K562 (cell line): ENCODE results near the gene AKAP13. TPM values are rescaled to one million over a fixed set of nuclear protein-coding genes. Genes with fewer than 3 reads are reported as not detected.

Source experiments
- ATAC-seq: fragments of 200-7000 bp; cut with Tn5 transposase; 3 replicates; pipeline ENCODE4 v1.9.1; 2020; ENCODE audit warnings: moderate library complexity
- BruUV-seq: library from RNA; stranded (reverse); fragments of 400-500 nt; replicated peaks from 2 replicates; lab custom pipeline; 2021; lab: Mats Ljungman, UMichigan
- CTCF ChIA-PET: fragments of 300-600 bp; formaldehyde crosslinking; extraction: SDS; loops from one replicate; lab custom pipeline; 2021; ENCODE audit warnings: low intra/inter-chr PET ratio; lab: Yijun Ruan, JAX
- POLR2A ChIA-PET: fragments of 300-600, 350-650 bp; sonication (Branson Sonifier 250); formaldehyde crosslinking; extraction: SDS; loops from one replicate; lab custom pipeline; 2021; ENCODE audit warnings: antibody characterized with exemption, inconsistent platforms; lab: Yijun Ruan, JAX
- DNase-seq, 4 experiments: peaks; one replicate each; pipeline versions ENCODE4 v3.0.0 to v3.0.0-alpha.2; 2011 to 2018; ENCODE audit warnings: low spot score in 3 of 4, mixed read lengths in 3 of 4; ENCODE audit errors: extremely low read depth in 1 of 4
- FAIRE-seq: peaks from 2 replicates; lab custom pipeline; 2011; peaks lifted over from hg19 to GRCh38; lab: Jason Lieb, UNC
- H2AFZ ChIP-seq: 2 replicates; pipeline ENCODE4 v1.6.0; 2011; ENCODE audit warnings: low read depth, low read length, control low read depth, inconsistent platforms
- H3K27ac ChIP-seq: fragments of 200-600 bp; 3 replicates; pipeline ENCODE4 v1.8.0; 2011; ENCODE audit warnings: low read depth, mild to moderate bottlenecking, control low read depth, inconsistent platforms, low read length, moderate library complexity, mixed read lengths; ENCODE audit errors: extremely low read depth
- H3K27me3 ChIP-seq, 2 experiments: fragments of 300-600 bp in 1 of 2; 2 replicates in 1 of 2; 3 replicates in 1 of 2; pipeline versions ENCODE4 v1.6.0 to v1.8.0; 2011; ENCODE audit warnings: inconsistent platforms in 2 of 2, low read length in 2 of 2, mild to moderate bottlenecking in 1 of 2, mixed read lengths in 1 of 2, moderate library complexity in 1 of 2; ENCODE audit not compliant: control insufficient read depth in 2 of 2, insufficient read depth in 2 of 2
- H3K36me3 ChIP-seq: fragments of 300-600 bp; 3 replicates; pipeline ENCODE4 v1.8.0; 2011; ENCODE audit warnings: mild to moderate bottlenecking, low read length, inconsistent platforms; ENCODE audit not compliant: control insufficient read depth, insufficient read depth
- H3K4me1 ChIP-seq, 2 experiments: fragments of 200-600 bp in 1 of 2; replicated peaks in 1 of 2; 2 replicates in 1 of 2; 3 replicates in 1 of 2; pipeline versions ENCODE4 v1.5.1 to v1.8.0; 2011; ENCODE audit warnings: inconsistent platforms in 2 of 2, low read length in 2 of 2, mild to moderate bottlenecking in 1 of 2, mixed read lengths in 1 of 2, moderate library complexity in 1 of 2; ENCODE audit not compliant: control insufficient read depth in 2 of 2, insufficient read depth in 2 of 2
- H3K4me2 ChIP-seq: 2 replicates; pipeline ENCODE4 v1.6.1; 2011; ENCODE audit warnings: low read length, control low read depth, inconsistent platforms, mixed read lengths; ENCODE audit not compliant: insufficient read depth
- H3K4me3 ChIP-seq: fragments of 200-600 bp; sonication (generic), shearing (Covaris generic); 2 replicates; pipeline ENCODE4 v1.5.1; 2016; ENCODE audit warnings: control low read depth, inconsistent platforms
- H3K79me2 ChIP-seq: fragments of 200-600 bp; 3 replicates; pipeline ENCODE4 v1.8.0; 2011; ENCODE audit warnings: low read length, inconsistent platforms; ENCODE audit not compliant: control insufficient read depth, insufficient read depth
- H3K9ac ChIP-seq, 2 experiments: 2 replicates each; pipeline versions ENCODE4 v1.6.0 to v1.6.1; 2011; ENCODE audit warnings: low read depth in 2 of 2, low read length in 2 of 2, control low read depth in 1 of 2, inconsistent platforms in 1 of 2, mild to moderate bottlenecking in 1 of 2, mixed read lengths in 1 of 2; ENCODE audit not compliant: insufficient read depth in 1 of 2
- H3K9me1 ChIP-seq: one replicate; pipeline ENCODE4 v1.6.0; 2011; ENCODE audit warnings: inconsistent platforms, mild to moderate bottlenecking, low read length, moderate library complexity; ENCODE audit not compliant: control insufficient read depth, insufficient read depth
- H3K9me3 ChIP-seq: replicated peaks from 2 replicates; pipeline ENCODE4 v1.5.1; 2011; ENCODE audit warnings: low read depth, low read length, inconsistent platforms; ENCODE audit not compliant: control insufficient read depth, insufficient read depth
- H4K20me1 ChIP-seq: replicated peaks from 2 replicates; pipeline ENCODE4 v1.6.1; 2011; ENCODE audit warnings: low read length, inconsistent platforms, mixed read lengths; ENCODE audit not compliant: control insufficient read depth, insufficient read depth
- ASH1L ChIP-seq: fragments of 450-650 bp; IDR thresholded peaks from 2 replicates; pipeline ENCODE4 v1.6.1; 2018; ENCODE audit warnings: borderline replicate concordance, mild to moderate bottlenecking, low read depth; ENCODE audit not compliant: partially characterized antibody
- CBX3 ChIP-seq, 2 experiments: IDR thresholded peaks; 1 replicate in 1 of 2; 2 replicates in 1 of 2; pipeline ENCODE4 v1.6.1; 2012; ENCODE audit warnings: inconsistent platforms in 2 of 2, low read length in 2 of 2, borderline replicate concordance in 1 of 2, control low read depth in 1 of 2
- EP300 ChIP-seq: IDR thresholded peaks from 2 replicates; pipeline ENCODE4 v1.6.1; 2012; ENCODE audit warnings: low read length, improper control_type of control experiment
- ILK ChIP-seq: fragments of 450-650 bp; IDR thresholded peaks from 2 replicates; pipeline ENCODE4 v1.6.1; 2016; ENCODE audit warnings: missing genetic modification characterization, low read depth, mild to moderate bottlenecking, missing compliant biosample characterization, moderate library complexity, borderline replicate concordance
- KDM5B ChIP-seq: fragments of 200-600 bp; sonication (generic); IDR thresholded peaks from 2 replicates; pipeline ENCODE4 v1.6.1; 2012; ENCODE audit warnings: low read depth, mild to moderate bottlenecking, moderate library complexity, low read length, control low read depth, inconsistent platforms; ENCODE audit not compliant: insufficient replicate concordance
- KLF6 ChIP-seq: fragments of 250-450 bp; sonication (Bioruptor Pico); IDR thresholded peaks from 2 replicates; pipeline ENCODE4 v1.4.0; 2020; ENCODE audit warnings: mild to moderate bottlenecking, moderate library complexity, borderline replicate concordance
- TAF9B ChIP-seq: fragments of 450-650 bp; IDR thresholded peaks from 2 replicates; pipeline ENCODE4 v1.6.1; 2018; ENCODE audit warnings: mild to moderate bottlenecking; ENCODE audit not compliant: partially characterized antibody
- ZNF384 ChIP-seq: IDR thresholded peaks from 2 replicates; pipeline ENCODE4 v1.6.1; 2012; ENCODE audit warnings: low read depth, low read length, improper control_type of control experiment
- WGBS: fragments of 100-300 bp; shearing (Covaris generic); methylation state at CpG from one replicate; pipeline ENCODE4 v1.1.6; 2016; ENCODE audit warnings: low coverage, mixed read lengths; ENCODE audit not compliant: insufficient coverage; ENCODE audit errors: missing lambda C conversion rate; 5-methylcytosine and 5-hydroxymethylcytosine counted together
- in situ Hi-C: fragments of 300-500 bp; cut with MboI; formaldehyde crosslinking; loops from 4 replicates; pipeline ENCODE4 v1.15.0; 2018; ENCODE audit warnings: inconsistent platforms, mixed read lengths
- intact Hi-C: fragments of 100-400 bp; cut with micrococcal nuclease; formaldehyde crosslinking; loops from 2 replicates; pipeline ENCODE4 v1.14.2; 2022
- polyA plus RNA-seq, 8 experiments: library from polyadenylated mRNA; depleted of rRNA in 4 of 8; stranded (reverse) in 5 of 8; unstranded in 3 of 8; fragments of >200 nt; fragmentation: Nextera tagmentation in 2 of 8; fragmentation: Illumina TruSeq in 1 of 8; extraction: Ambion mirVana in 2 of 8; extraction: Trizol in 1 of 8; gene quantifications; 2 replicates each; pipeline versions ENCODE4 v1.2.1 to v1.2.3, GENCODE V29; 2011 to 2014; ENCODE audit warnings: inconsistent platforms in 1 of 8, missing spikeins in 1 of 8
- total RNA-seq, 7 experiments: library from RNA; depleted of rRNA in 6 of 7; stranded (reverse); fragments of >200 nt in 6 of 7; fragmentation: Illumina TruSeq in 2 of 7; extraction: Trizol in 2 of 7; gene quantifications; 2 replicates each; pipeline versions ENCODE4 v1.2.1 to v1.2.3, GENCODE V29; 2011 to 2021; ENCODE audit warnings: low replicate concordance in 1 of 7

The AKAP13 gene
- total and polyA plus RNA-seq, 9 of the 15 experiments (the other 6 are each of a cell fraction or from before 2014, with no cell fraction given): 0.03 to 1.7 (median 0.42) TPM

DNA sequence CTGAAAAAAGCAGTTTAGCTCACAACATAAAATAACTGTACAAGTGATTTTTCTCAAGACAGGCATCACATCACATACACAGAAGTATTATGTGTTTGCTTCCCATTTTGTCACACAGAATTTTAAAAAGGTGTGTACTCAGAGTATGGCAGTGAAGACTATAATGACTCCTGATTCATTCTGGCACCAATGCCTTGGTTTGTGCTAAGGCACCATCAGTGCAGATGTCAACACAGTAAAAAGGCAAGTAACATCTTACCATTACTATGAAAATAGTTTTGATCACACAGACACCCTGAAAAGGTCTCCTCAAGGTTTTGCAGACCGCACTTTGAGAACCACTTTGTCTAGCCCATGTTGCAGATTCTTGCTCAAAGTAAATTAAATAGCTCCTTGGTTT is 222.8 kb downstream of the AKAP13 start:
- Histone ChIP-seq H3K36me3 (no peaks in the 10 kb centered on the region), H3K4me1 (no peaks in the 10 kb centered on the region), H3K4me3 (no peak overlapping the region), H3K4me2 (no peak overlapping the region), H2AFZ (no peak overlapping the region), H4K20me1 (no peaks in the 10 kb centered on the region), H3K9me3 (no peaks in the 10 kb centered on the region), H3K79me2 (no peaks in the 10 kb centered on the region), H3K9me1 (no peaks in the 10 kb centered on the region), H3K27ac (no peak overlapping the region), H3K27me3 (no peaks in the 10 kb centered on the region), H3K9ac (no peak overlapping the region)
- WGBS: 0% methylated on average over 1 of the region's 1 CpG
- POLR2A ChIA-PET: no interaction called here
- in situ Hi-C loops (no loop called here), intact Hi-C loops (no loop called here)
- TF ChIP-seq KDM5B: no peak
- TF ChIP-seq TAF9B: no peak
- no peak for TF ChIP-seq ZNF384
- TF ChIP-seq KLF6: no peak
- TF ChIP-seq ILK (tag): no peak
- TF ChIP-seq CBX3 (IDR thresholded peaks at IDR 0.05; ENCODE audit: borderline replicate concordance in 1 of 2, low read length in 2 of 2): no peak
- no peak for TF ChIP-seq ASH1L
- TF ChIP-seq EP300: no peak
- ATAC-seq (no peak), FAIRE-seq (no peak), DNase-seq (no peak)
- no TSS peak for BruUV-seq
- CTCF ChIA-PET: no interaction called here
